ENCODE data around the gene KRTAP4-7. TPM values are rescaled to one million over a fixed set of nuclear protein-coding genes. Genes with fewer than 3 reads are reported as not detected.
"Not testable (repeated sequence)": the region's sequence is repeated elsewhere in the genome, so short reads cannot be mapped to it uniquely, and the experiment has no call there.

KRTAP4-7 gene
- total RNA-seq, 2 donors from 2014 or later = not detected

DNA sequence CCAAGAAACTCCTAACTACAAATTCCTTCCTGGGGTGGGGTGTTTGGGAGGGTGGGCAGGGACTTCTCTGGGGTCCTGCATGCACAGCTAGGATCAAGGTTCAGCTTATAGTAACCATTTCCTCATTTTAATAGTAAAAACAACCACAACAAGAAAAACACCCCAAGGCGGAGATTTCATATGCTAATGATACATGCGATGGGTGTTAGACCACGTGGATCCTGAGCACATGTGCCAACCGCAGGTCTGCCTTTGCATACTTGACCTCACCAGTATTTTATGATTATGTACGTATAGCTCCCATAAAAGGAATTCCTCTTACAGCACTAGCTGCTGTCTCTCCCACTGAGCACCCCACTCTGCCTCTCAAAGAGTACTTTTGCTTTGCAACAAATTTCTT, 32.3 kb downstream of the KRTAP4-7 start:
- no peaks in the 10 kb centered on the region for H3K4me1 ChIP-seq (ENCODE audit: control insufficient read depth in 1 of 2, low read depth in 2 of 2)
- ATAC-seq (ENCODE audit: insufficient number of reproducible peaks, low FRiP score, low read depth) (no peak), DNase-seq (ENCODE audit: low spot score) (no peak)
- H3K36me3 ChIP-seq = no peaks in the 10 kb centered on the region
- TF ChIP-seq, protein P1, sequence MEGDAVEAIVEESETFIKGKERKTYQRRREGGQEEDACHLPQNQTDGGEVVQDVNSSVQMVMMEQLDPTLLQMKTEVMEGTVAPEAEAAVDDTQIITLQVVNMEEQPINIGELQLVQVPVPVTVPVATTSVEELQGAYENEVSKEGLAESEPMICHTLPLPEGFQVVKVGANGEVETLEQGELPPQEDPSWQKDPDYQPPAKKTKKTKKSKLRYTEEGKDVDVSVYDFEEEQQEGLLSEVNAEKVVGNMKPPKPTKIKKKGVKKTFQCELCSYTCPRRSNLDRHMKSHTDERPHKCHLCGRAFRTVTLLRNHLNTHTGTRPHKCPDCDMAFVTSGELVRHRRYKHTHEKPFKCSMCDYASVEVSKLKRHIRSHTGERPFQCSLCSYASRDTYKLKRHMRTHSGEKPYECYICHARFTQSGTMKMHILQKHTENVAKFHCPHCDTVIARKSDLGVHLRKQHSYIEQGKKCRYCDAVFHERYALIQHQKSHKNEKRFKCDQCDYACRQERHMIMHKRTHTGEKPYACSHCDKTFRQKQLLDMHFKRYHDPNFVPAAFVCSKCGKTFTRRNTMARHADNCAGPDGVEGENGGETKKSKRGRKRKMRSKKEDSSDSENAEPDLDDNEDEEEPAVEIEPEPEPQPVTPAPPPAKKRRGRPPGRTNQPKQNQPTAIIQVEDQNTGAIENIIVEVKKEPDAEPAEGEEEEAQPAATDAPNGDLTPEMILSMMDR (IDR thresholded peaks at IDR 0.05) = no peak
- H3K9me3 ChIP-seq = no peaks in the 10 kb centered on the region
- H3K27ac ChIP-seq = no peak overlapping the region
- no peak overlapping the region for H3K4me3 ChIP-seq
- no peaks in the 10 kb centered on the region for H3K27me3 ChIP-seq (replicated peaks; ENCODE audit: insufficient read depth)

DNA sequence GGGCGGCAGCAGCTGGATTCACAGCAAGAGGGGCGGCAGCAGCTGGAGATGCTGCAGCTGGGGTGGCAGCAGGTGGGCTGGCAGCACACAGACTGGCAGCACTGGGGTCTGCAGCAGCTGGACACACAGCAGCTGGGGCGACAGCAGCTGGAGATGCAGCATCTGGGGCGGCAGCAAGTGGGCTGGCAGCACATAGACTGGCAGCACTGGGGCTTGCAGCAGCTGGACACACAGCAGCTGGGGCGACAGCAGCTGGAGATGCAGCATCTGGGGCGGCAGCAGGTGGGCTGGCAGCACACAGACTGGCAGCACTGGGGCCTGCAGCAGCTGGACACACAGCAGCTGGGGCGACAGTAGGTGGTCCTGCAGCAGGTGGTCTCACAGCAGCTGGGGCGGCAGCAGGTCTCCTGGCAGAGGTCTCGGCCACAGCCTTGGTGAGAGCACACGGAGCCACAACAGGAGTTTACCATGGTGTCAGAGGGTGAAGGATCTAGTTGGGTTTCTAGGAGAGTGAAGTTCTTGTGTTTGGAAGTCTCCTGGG, 34.0 kb downstream of the KRTAP4-7 start, which contains the start of gene KRTAP4-11:
Gene KRTAP4-11 (minus strand): TSS at position 528 of the 541 bp plus-strand sequence. CDS start 58 bp downstream, at position 470.
- H3K4me1 ChIP-seq (ENCODE audit: control insufficient read depth in 1 of 2, low read depth in 2 of 2); H3K36me3 ChIP-seq; ATAC-seq (ENCODE audit: insufficient number of reproducible peaks, low FRiP score, low read depth); H3K27ac ChIP-seq; DNase-seq (ENCODE audit: low spot score); H3K4me3 ChIP-seq; H3K9me3 ChIP-seq; H3K27me3 ChIP-seq (replicated peaks; ENCODE audit: insufficient read depth): not testable (repeated sequence)

DNA sequence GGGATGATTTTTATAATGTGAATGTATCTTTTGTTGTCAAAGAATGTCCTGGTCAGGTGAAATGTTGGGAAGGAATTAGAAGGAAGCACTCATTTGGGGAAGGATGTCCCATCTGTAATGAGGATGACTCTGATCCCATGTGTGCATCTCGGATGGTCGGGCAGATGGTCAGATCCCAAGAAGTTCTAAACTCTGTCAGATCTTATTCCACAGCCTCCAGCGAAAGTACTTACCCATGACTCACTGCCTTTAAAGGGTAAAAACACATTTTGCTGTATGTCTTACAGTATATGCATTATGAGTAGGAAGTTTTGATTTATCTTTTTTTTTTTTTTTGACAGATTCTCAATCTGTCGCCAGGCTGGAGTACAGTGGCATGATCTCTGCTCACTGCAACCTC, 34.8 kb downstream of the KRTAP4-7 start:
- Histone ChIP-seq H3K27ac (no peak overlapping the region), H3K27me3 (replicated peaks; ENCODE audit: insufficient read depth) (no peaks in the 10 kb centered on the region), H3K4me1 (ENCODE audit: control insufficient read depth in 1 of 2, low read depth in 2 of 2) (no peaks in the 10 kb centered on the region), H3K4me3 (no peak overlapping the region), H3K36me3 (no peaks in the 10 kb centered on the region), H3K9me3 (no peaks in the 10 kb centered on the region)
- no peak for DNase-seq (ENCODE audit: low spot score)
- TF ChIP-seq, protein P1 (IDR thresholded peaks at IDR 0.05) = no peak
- ATAC-seq (ENCODE audit: insufficient number of reproducible peaks, low FRiP score, low read depth) = no peak

DNA sequence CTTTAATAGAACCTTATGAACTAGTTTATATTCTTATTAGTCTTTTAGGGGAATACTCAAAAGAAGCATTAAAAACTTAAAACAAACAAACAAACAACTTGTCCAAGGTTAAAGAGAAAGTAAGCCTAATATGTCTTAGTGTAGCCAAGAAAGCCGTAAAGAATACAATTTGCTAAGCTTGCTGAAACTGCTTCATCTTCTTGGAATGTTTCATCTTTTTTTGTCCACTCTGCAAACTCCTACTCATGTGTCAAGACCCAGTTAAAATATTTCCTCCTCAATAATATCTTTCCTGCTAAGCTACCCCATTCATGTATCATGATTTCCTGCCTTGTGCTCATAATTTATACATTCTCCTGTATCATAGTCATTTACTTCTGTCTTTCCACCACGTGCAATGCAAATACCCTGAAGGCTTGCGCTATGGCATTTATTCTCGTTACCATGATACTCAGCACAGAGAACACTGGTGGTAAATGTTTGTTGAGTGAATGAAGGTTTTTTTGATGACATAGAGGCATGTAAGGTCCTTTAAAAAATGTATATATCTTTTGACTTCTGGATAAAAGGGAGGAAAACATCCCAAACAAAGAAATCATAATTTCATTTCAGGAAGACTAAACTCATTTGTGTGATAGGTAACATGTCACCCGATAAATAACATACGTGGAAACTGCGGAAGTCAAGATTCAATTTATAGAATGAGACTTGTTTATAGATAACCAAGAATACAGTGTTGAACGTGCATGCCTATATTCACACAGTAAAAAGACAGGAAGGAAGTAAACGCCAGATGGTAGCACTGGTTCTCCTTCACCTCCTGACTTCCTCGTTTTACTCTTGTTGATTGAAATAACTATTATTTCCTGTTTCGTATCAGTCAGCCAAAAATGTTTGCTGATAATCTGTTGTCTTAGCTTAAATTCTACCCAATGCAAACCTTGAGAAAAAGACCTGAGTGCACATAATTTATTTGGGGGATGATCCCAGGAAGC, 36.0 kb downstream of the KRTAP4-7 start:
- not testable (repeated sequence) for H3K4me1 ChIP-seq (ENCODE audit: control insufficient read depth in 1 of 2, low read depth in 2 of 2); DNase-seq (ENCODE audit: low spot score); H3K36me3 ChIP-seq; H3K27me3 ChIP-seq (replicated peaks; ENCODE audit: insufficient read depth); H3K4me3 ChIP-seq; H3K9me3 ChIP-seq; ATAC-seq (ENCODE audit: insufficient number of reproducible peaks, low FRiP score, low read depth); H3K27ac ChIP-seq

DNA sequence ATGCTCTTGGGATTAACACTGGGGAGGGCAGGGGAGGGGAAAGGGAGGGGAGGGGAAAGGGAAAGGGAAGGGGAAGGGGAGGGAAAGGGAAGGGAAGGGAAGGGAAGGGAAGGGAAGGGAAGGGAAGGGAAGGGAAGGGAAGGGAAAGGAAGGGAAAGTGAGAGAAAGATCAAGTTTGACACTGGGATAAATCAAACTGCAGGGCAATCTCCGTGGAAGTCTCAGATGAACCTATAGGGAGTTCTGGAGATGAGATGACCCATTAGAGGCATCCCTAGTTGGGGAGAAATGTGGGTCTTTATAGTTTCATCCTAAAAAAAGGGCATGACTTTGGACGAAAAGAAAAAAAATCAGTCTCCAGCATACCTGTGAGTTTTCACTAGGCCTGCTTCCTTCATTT, 37.8 kb downstream of the KRTAP4-7 start:
- ATAC-seq (ENCODE audit: insufficient number of reproducible peaks, low FRiP score, low read depth) (no peak), DNase-seq (ENCODE audit: low spot score) (no peak)
- Histone ChIP-seq H3K4me1 (ENCODE audit: control insufficient read depth in 1 of 2, low read depth in 2 of 2) (no peaks in the 10 kb centered on the region), H3K4me3 (no peak overlapping the region), H3K27ac (no peak overlapping the region), H3K36me3 (no peaks in the 10 kb centered on the region), H3K27me3 (replicated peaks; ENCODE audit: insufficient read depth) (no peaks in the 10 kb centered on the region), H3K9me3 (no peaks in the 10 kb centered on the region)
- TF ChIP-seq, protein P1 (IDR thresholded peaks at IDR 0.05) = no peak

DNA sequence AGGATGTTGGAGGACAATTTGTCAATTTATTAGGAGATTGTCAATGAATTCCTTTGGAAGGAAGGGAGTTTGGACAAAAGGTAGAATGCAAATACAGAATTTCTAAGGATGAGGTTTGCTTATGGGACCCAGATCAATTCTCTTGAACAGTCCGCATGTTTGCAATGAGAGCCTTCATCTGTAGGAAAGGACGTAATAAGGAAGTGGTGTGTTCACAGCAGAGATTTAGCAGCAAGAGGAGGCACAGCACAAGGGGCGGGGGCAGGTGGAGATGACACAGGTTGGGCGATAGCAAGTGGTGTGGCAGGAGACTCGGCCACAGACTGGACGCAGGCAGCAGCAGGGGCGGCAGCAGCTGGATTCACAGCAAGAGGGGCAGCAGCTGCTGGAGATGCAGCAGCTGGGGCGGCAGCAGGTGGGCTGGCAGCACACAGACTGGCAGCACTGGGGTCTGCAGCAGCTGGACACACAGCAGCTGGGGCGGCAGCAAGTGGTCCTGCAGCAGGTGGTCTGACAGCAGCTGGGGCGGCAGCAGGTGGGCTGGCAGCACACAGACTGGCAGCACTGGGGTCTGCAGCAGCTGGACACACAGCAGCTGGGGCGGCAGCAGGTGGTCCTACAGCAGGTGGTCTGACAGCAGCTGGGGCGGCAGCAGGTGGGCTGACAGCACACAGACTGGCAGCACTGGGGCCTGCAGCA, 39.5 kb downstream of the KRTAP4-7 start:
- H3K27me3 ChIP-seq (replicated peaks; ENCODE audit: insufficient read depth); H3K36me3 ChIP-seq; H3K27ac ChIP-seq; H3K4me3 ChIP-seq; H3K9me3 ChIP-seq; ATAC-seq (ENCODE audit: insufficient number of reproducible peaks, low FRiP score, low read depth); DNase-seq (ENCODE audit: low spot score); H3K4me1 ChIP-seq (ENCODE audit: control insufficient read depth in 1 of 2, low read depth in 2 of 2): not testable (repeated sequence)

DNA sequence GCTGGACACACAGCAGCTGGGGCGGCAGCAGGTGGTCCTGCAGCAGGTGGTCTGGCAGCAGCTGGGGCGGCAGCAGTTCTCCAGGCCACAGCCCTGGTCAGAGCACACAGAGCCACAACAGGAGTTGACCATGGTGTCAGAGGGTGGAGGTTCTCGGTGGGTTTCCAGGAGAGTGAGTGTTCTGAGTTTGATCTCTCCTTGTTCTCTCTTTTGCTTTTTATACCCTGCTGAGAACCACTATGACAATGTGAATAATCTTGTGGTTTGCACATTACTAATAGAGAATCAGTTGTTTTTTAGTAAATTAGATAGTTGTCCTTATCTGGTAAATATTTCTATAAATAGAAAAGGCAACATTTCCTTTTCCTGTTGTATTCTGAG, 40.0 kb downstream of the KRTAP4-7 start, which contains the start of gene KRTAP4-12:
Gene KRTAP4-12 (minus strand): TSS at position 192 of the 381 bp plus-strand sequence. CDS start 60 bp downstream, at position 132.
- not testable (repeated sequence) for H3K4me1 ChIP-seq (ENCODE audit: control insufficient read depth in 1 of 2, low read depth in 2 of 2); H3K36me3 ChIP-seq; ATAC-seq (ENCODE audit: insufficient number of reproducible peaks, low FRiP score, low read depth); H3K27ac ChIP-seq; H3K9me3 ChIP-seq; H3K4me3 ChIP-seq; DNase-seq (ENCODE audit: low spot score); H3K27me3 ChIP-seq (replicated peaks; ENCODE audit: insufficient read depth)
